Lung (tissue), 12 donors: ENCODE data around the gene HLA-DMB. TPM values are rescaled to one million over a fixed set of nuclear protein-coding genes. Genes with fewer than 3 reads are reported as not detected.
A peak's percentile ranks its signal among the peaks of the same experiment; 100 is the strongest.

ENCODE experiments used
- ATAC-seq: fragments of 200-7000 bp; cut with Tn5 transposase; one replicate; pipeline ENCODE4 v1.9.1; 2020; ENCODE audit warnings: moderate number of reproducible peaks; ENCODE audit not compliant: insufficient read depth, low FRiP score
- DNase-seq, 3 donors: peaks; one replicate each; pipeline ENCODE4 v3.0.0-alpha.2; 2013 to 2017
- H3K27ac ChIP-seq, 2 donors: one replicate each; pipeline ENCODE4 v1.5.1; 2013; ENCODE audit warnings: mild to moderate bottlenecking in 2 of 2, moderate library complexity in 2 of 2, control low read depth in 1 of 2, inconsistent platforms in 1 of 2, low read depth in 1 of 2, low read length in 1 of 2
- H3K27me3 ChIP-seq, 3 donors: one replicate each; pipeline ENCODE4 v1.5.1; 2013; ENCODE audit warnings: low read length in 2 of 3; ENCODE audit not compliant: control insufficient read depth in 3 of 3, insufficient read depth in 3 of 3
- H3K36me3 ChIP-seq, 4 donors: one replicate each; pipeline ENCODE4 v1.5.1; 2013; ENCODE audit warnings: low read length in 4 of 4, mild to moderate bottlenecking in 1 of 4, moderate library complexity in 1 of 4; ENCODE audit not compliant: control insufficient read depth in 4 of 4, insufficient read depth in 4 of 4
- H3K4me1 ChIP-seq, 5 donors: one replicate each; pipeline ENCODE4 v1.5.1; 2013; ENCODE audit warnings: low read length in 5 of 5, mild to moderate bottlenecking in 2 of 5, moderate library complexity in 1 of 5; ENCODE audit not compliant: control insufficient read depth in 5 of 5, insufficient read depth in 5 of 5
- H3K4me3 ChIP-seq: one replicate; pipeline ENCODE4 v1.5.1; 2013; ENCODE audit warnings: mild to moderate bottlenecking, control low read depth, moderate library complexity
- H3K9ac ChIP-seq, 2 donors: one replicate each; pipeline ENCODE4 v1.5.1; 2013; ENCODE audit warnings: low read length in 2 of 2, control low read depth in 1 of 2; ENCODE audit not compliant: insufficient read depth in 1 of 2
- H3K9me3 ChIP-seq, 4 donors: one replicate each; pipeline ENCODE4 v1.5.1; 2013; ENCODE audit warnings: low read length in 3 of 4, mild to moderate bottlenecking in 1 of 4, moderate library complexity in 1 of 4; ENCODE audit not compliant: control insufficient read depth in 4 of 4, insufficient read depth in 3 of 4
- WGBS, 2 donors: extraction: QIAGEN DNeasy Blood & Tissue Kit; methylation state at CpG; one replicate each; pipeline ENCODE4 v1.1.7; 2013; 5-methylcytosine and 5-hydroxymethylcytosine counted together
- polyA plus RNA-seq, 2 donors: library from polyadenylated mRNA; stranded (reverse); fragments of 200-250 nt; gene quantifications; one replicate each; pipeline ENCODE4 v1.2.1, GENCODE V29; 2013
- total RNA-seq, 2 donors: library from RNA; depleted of rRNA in 1 of 2; stranded (reverse); fragments of >200 nt in 1 of 2; gene quantifications; one replicate each; pipeline ENCODE4 v1.2.1, GENCODE V29; 2014 to 2021
- TF ChIP-seq, protein P1 (sequence below): IDR thresholded peaks from 2 replicates; pipeline ENCODE4 v1.5.1; 2012; ENCODE audit warnings: mild to moderate bottlenecking; ENCODE audit errors: control extremely low read depth, extremely low read depth
- donor health status: control.
- donor health status: control.
- donor health status: Bipolar disorder and iron deficiency.
- donor health status: healthy.
- donor health status: DM: yes; HTN: yes; CAD: no.

The HLA-DMB gene
- total and polyA plus RNA-seq, 4 donors, result 42.3 to 76.7 (median 51.1) TPM

DNA sequence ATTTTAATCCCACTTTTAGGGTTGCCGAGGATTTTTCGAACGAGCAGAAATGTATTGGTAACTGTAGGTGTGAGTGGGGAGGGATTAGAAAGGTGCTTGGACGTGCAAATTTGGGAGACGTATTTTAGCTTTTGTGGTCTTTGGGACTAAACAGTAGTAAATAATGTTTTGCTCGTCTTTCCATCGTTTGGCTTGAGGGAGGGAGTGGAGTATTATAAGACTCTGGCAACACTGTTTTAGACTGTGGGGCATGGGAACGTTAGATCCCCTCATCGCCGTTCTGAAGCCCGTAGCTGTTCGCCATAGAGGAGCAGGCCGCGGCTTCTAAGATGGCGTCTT, 30.4 kb upstream of the HLA-DMB start:
- no peak for ATAC-seq
- Histone ChIP-seq H3K9ac (peak overlapping the region; percentile 99 to 100), H3K27me3 (no peaks in the 10 kb centered on the region), H3K27ac (peak overlapping the region; percentile 93 to 98), H3K4me3 (peak overlapping the region; percentile 81), H3K4me1 (peaks cover 2 to 45% (median 6%) of the 10 kb centered on the region in 5 donors), H3K36me3 (peaks cover 21 to 46% (median 24%) of the 10 kb centered on the region in 4 donors), H3K9me3 (no peaks in the 10 kb centered on the region)
- TF ChIP-seq, protein P1, sequence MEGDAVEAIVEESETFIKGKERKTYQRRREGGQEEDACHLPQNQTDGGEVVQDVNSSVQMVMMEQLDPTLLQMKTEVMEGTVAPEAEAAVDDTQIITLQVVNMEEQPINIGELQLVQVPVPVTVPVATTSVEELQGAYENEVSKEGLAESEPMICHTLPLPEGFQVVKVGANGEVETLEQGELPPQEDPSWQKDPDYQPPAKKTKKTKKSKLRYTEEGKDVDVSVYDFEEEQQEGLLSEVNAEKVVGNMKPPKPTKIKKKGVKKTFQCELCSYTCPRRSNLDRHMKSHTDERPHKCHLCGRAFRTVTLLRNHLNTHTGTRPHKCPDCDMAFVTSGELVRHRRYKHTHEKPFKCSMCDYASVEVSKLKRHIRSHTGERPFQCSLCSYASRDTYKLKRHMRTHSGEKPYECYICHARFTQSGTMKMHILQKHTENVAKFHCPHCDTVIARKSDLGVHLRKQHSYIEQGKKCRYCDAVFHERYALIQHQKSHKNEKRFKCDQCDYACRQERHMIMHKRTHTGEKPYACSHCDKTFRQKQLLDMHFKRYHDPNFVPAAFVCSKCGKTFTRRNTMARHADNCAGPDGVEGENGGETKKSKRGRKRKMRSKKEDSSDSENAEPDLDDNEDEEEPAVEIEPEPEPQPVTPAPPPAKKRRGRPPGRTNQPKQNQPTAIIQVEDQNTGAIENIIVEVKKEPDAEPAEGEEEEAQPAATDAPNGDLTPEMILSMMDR, result no peak
- WGBS, 2 donors, result 0% methylated on average over 15 of the region's 15 CpGs
- DNase-seq, result no peak

DNA sequence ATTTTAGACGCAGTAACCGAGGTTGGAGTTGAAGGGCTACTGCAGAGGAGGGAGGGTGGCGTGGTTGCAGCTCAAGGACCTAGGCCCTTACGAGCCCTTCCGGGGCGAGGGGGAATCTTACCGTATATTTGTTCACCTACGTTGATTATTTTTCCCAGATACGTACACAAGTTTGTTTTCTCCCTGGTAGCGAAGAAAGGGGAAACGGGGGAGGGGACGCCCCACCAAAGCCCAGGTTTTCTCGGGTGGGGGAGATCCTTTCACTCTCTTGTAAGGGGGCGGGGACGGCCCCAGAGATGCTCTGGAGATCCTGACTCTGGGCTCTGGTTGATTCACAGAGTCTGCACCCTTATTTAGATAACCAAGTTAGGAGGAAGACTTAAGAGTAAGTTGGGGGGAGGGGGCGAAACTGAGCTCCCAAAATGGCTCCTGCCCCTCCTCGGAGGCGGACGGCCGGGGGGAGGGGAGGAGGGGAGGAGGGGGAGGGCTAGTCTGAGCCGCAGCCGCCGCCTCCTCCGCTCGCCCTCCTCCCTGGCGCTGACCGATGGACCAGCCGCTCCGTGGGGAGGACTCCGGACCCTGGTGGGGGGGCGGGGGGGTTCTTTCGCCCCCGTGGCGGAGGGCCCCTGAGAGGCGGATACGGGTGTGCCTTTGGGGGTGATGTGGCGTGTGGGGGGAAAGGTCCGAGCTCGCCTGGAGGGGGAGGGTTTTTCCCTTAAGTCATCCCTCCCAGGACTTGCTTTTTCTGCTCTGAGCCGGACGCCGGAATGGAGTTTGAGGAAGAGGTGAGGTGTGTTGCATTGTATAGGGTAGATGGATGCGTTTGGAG, 29.8 kb upstream of the HLA-DMB start:
- peak overlapping the region; percentile 99 to 100 for H3K9ac ChIP-seq
- 0 to 1% methylated on average over 37 to 43 of the region's 43 CpGs for WGBS, 2 donors
- TF ChIP-seq, protein P1, result no peak
- no peaks in the 10 kb centered on the region for H3K27me3 ChIP-seq
- peak overlapping the region; percentile 84 for H3K4me3 ChIP-seq
- DNase-seq (peak; percentile 92 to 96 (median 94)), ATAC-seq (peak; percentile 30)
- H3K36me3 ChIP-seq, result peaks cover 15 to 41% (median 19%) of the 10 kb centered on the region in 4 donors
- peak overlapping the region; percentile 93 to 98 for H3K27ac ChIP-seq
- no peaks in the 10 kb centered on the region for H3K9me3 ChIP-seq
- H3K4me1 ChIP-seq, result peaks cover 1 to 43% (median 6%) of the 10 kb centered on the region in 5 donors

DNA sequence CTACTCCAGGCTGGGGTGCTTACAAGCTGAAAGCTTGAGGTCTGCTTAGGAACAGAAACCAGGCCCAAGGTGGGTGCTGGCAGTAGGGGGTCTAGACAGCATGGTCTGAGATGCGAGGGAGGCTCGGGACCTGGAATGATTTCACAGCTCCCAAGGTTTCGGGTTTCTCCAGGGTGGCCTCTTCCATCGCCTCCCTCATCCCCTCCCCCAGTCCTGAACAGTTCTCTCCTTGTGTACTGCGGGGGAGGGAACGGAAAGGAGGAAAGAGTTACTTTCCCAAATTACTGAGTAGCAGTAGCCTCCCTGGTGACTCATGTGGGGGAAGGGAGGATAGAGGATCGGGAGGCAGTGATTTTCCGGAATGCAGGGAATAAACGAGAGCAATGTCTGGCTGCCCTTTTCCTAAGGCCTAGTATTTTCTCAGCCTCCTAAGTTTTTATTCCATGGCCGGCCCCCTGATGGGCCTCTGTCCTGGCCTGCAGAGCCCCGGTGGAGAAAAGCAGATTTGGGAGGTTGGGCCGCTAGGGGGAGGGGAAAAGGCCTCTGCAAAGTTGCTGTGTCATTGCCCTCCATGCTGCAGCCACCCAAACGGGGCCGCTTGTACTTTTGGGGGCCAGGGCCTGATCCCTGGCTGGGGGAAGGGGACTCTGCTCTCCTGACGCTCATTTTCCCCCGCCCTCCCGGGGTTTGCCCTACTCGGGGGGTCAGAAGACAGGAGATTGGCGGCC, 29.0 kb upstream of the HLA-DMB start:
- Histone ChIP-seq H3K36me3 (peaks cover 10 to 36% (median 16%) of the 10 kb centered on the region in 4 donors), H3K9me3 (no peaks in the 10 kb centered on the region), H3K27ac (peak overlapping the region; percentile 93 to 98), H3K4me1 (peaks cover 0 to 37% (median 6%) of the 10 kb centered on the region in 5 donors), H3K9ac (peak overlapping the region; percentile 95 to 96), H3K27me3 (no peaks in the 10 kb centered on the region), H3K4me3 (peak overlapping the region; percentile 84)
- DNase-seq (peak; percentile 87 to 91 (median 87)), ATAC-seq (peak; percentile 2)
- TF ChIP-seq, protein P1, result no peak
- 0% methylated on average over 19 of the region's 19 CpGs for WGBS, 2 donors
